DOHH2 (cell line): Measurements from ENCODE around the gene CD58.

Source experiments
- H3F3A ChIP-seq: fragments of 200-600 bp; sonication (generic), shearing (Covaris generic); 2 replicates; pipeline ENCODE4 v1.6.0; 2016; ENCODE audit warnings: antibody characterized with exemption, mild to moderate bottlenecking; ENCODE audit not compliant: control insufficient read depth, insufficient read depth
- H3K27ac ChIP-seq: fragments of 200-600 bp; sonication (generic); 2 replicates; pipeline ENCODE4 v1.5.1; 2014; ENCODE audit warnings: low read depth, mild to moderate bottlenecking, low read length, moderate library complexity
- H3K27me3 ChIP-seq: fragments of 200-600 bp; sonication (generic); 2 replicates; pipeline ENCODE4 v1.6.1; 2014; ENCODE audit warnings: mild to moderate bottlenecking, low read length, mixed read lengths; ENCODE audit not compliant: control insufficient read depth
- H3K36me3 ChIP-seq: fragments of 200-600 bp; sonication (generic); 2 replicates; pipeline ENCODE4 v1.6.1; 2014; ENCODE audit warnings: mild to moderate bottlenecking, low read length, moderate library complexity, mixed read lengths; ENCODE audit not compliant: control insufficient read depth
- H3K4me1 ChIP-seq: fragments of 200-600 bp; sonication (generic); 2 replicates; pipeline ENCODE4 v1.6.1; 2014; ENCODE audit warnings: mild to moderate bottlenecking, low read length, mixed read lengths; ENCODE audit not compliant: control insufficient read depth
- H3K4me2 ChIP-seq: fragments of 200-600 bp; sonication (generic); 2 replicates; pipeline ENCODE4 v1.6.0; 2014; ENCODE audit warnings: mild to moderate bottlenecking, low read length, moderate library complexity
- H3K4me3 ChIP-seq: fragments of 200-600 bp; sonication (generic); 2 replicates; pipeline ENCODE4 v1.5.1; 2014; ENCODE audit warnings: mild to moderate bottlenecking, low read length, mixed read lengths
- H3K79me2 ChIP-seq: fragments of 200-600 bp; sonication (generic); 2 replicates; pipeline ENCODE4 v1.6.1; 2014; ENCODE audit warnings: mild to moderate bottlenecking, low read length, mixed read lengths; ENCODE audit not compliant: control insufficient read depth
- H3K9me2 ChIP-seq: fragments of 200-600 bp; sonication (generic); replicated peaks from 2 replicates; pipeline ENCODE4 v1.6.1; 2014; ENCODE audit warnings: mild to moderate bottlenecking, low read length, mixed read lengths; ENCODE audit not compliant: control insufficient read depth
- H3K9me3 ChIP-seq: fragments of 200-600 bp; sonication (generic); 2 replicates; pipeline ENCODE4 v1.6.1; 2014; ENCODE audit warnings: antibody characterized with exemption, low read length, mixed read lengths; ENCODE audit not compliant: control insufficient read depth, insufficient read depth
- H4K20me1 ChIP-seq: fragments of 200-600 bp; sonication (generic); 2 replicates; pipeline ENCODE4 v1.6.0; 2014; ENCODE audit warnings: low read depth, mild to moderate bottlenecking, antibody characterized with exemption, low read length, moderate library complexity; ENCODE audit not compliant: control insufficient read depth, insufficient read depth
- EZH2phosphoT487 ChIP-seq: fragments of 200-600 bp; sonication (generic); IDR thresholded peaks from 2 replicates; pipeline ENCODE4 v1.6.1; 2017; ENCODE audit warnings: borderline replicate concordance, mild to moderate bottlenecking, antibody characterized with exemption, low read length, moderate library complexity, mixed read lengths
- TF ChIP-seq, protein P1 (sequence below): fragments of 200-600 bp; sonication (generic); IDR thresholded peaks from one replicate; pipeline ENCODE4 v1.5.1; 2014; ENCODE audit warnings: antibody characterized with exemption, mild to moderate bottlenecking, low read depth, low read length; ENCODE audit not compliant: poor library complexity, severe bottlenecking

The CD58 gene

DNA sequence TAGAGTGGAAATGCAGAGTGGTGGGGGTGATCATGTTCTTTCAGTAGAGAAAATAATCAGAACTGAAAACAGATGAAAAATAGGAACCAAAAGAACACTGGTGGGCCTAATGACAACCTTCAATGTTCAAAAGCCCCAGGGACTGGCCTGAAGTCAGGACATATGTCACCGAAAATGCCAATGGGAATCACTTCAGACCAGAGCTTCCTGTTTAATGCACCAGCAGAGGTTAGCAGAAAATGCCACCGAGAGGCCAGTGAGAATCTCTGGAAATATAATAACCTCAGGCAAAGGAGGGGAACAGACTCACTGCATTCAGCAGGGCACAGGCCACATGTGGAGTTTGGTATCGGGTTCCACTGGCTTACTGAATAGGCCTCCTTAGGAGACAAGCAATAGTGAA lies 15.9 kb upstream of the CD58 start:
- Histone ChIP-seq H3K79me2 (no peaks in the 10 kb centered on the region), H3K9me3 (no peaks in the 10 kb centered on the region), H3K4me2 (no peak overlapping the region), H3K27ac (no peak overlapping the region), H3K4me3 (no peak overlapping the region), H4K20me1 (no peaks in the 10 kb centered on the region), H3K27me3 (no peaks in the 10 kb centered on the region), H3K4me1 (no peaks in the 10 kb centered on the region), H3K9me2 (no peaks in the 10 kb centered on the region), H3K36me3 (no peaks in the 10 kb centered on the region), H3F3A (no peaks in the 10 kb centered on the region)
- TF ChIP-seq EZH2phosphoT487, result no peak
- TF ChIP-seq, protein P1, sequence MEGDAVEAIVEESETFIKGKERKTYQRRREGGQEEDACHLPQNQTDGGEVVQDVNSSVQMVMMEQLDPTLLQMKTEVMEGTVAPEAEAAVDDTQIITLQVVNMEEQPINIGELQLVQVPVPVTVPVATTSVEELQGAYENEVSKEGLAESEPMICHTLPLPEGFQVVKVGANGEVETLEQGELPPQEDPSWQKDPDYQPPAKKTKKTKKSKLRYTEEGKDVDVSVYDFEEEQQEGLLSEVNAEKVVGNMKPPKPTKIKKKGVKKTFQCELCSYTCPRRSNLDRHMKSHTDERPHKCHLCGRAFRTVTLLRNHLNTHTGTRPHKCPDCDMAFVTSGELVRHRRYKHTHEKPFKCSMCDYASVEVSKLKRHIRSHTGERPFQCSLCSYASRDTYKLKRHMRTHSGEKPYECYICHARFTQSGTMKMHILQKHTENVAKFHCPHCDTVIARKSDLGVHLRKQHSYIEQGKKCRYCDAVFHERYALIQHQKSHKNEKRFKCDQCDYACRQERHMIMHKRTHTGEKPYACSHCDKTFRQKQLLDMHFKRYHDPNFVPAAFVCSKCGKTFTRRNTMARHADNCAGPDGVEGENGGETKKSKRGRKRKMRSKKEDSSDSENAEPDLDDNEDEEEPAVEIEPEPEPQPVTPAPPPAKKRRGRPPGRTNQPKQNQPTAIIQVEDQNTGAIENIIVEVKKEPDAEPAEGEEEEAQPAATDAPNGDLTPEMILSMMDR, result no peak

DNA sequence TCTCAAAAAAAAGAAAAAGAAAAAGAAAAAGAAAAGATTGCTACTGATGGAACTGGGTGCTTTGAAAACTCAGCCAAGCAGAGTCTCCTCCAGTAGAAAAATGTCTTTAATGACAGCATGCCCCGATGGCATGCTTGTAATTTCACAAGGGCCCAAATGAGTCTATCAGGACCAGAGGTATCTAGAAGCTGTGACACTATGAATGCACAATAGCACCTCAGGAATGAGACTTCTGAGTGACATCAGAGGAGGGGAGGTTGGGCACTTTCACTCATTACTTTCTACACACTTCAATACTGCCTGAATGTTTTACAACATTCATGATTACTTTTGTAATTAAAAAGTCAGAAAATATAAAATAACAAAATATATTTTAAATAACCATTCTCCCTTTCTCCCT lies 15.1 kb upstream of the CD58 start:
- Histone ChIP-seq H3K36me3 (no peaks in the 10 kb centered on the region), H3F3A (no peaks in the 10 kb centered on the region), H4K20me1 (no peaks in the 10 kb centered on the region), H3K27me3 (no peaks in the 10 kb centered on the region), H3K79me2 (no peaks in the 10 kb centered on the region), H3K4me1 (no peaks in the 10 kb centered on the region), H3K4me3 (no peak overlapping the region), H3K9me2 (no peaks in the 10 kb centered on the region), H3K4me2 (no peak overlapping the region), H3K9me3 (no peaks in the 10 kb centered on the region), H3K27ac (no peak overlapping the region)
- no peak for TF ChIP-seq EZH2phosphoT487
- TF ChIP-seq, protein P1, result no peak

DNA sequence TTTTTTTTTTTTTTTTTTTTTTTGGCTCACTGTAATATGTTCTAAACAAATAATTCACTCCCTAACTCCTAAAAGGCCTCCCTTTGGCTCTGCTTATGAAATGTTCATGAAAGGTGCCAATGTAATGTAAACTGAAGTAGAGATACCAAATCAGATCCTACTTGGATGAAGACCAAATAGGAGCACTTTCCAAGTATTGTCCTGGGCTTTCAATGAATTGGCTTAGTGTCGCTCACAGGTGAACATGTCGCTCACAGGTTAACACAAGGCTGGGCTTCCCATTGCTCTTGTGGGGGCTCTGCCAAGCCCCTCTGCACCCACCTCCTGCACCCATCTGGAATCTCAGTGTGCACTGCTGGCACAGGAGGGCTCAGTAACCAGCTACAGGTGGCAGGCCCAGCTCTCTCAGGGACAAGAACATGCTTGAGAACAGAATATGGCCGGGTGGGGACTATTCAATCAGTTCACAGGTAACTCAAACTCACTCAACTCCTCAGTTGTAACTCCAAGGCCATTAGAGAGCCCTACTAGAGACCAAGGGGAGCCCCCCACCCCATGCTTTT lies 10.6 kb upstream of the CD58 start:
- TF ChIP-seq, protein P1, result no peak
- no peak for TF ChIP-seq EZH2phosphoT487
- H3K4me2 ChIP-seq, result no peak overlapping the region
- no peaks in the 10 kb centered on the region for H4K20me1 ChIP-seq
- H3K27ac ChIP-seq, result no peak overlapping the region
- H3K4me1 ChIP-seq, result no peaks in the 10 kb centered on the region
- no peak overlapping the region for H3K4me3 ChIP-seq
- no peaks in the 10 kb centered on the region for H3K9me2 ChIP-seq
- H3K79me2 ChIP-seq, result no peaks in the 10 kb centered on the region
- no peaks in the 10 kb centered on the region for H3K9me3 ChIP-seq
- peaks cover 3% of the 10 kb centered on the region; the same call in 1 of the 2 replicates for H3K27me3 ChIP-seq
- no peaks in the 10 kb centered on the region for H3F3A ChIP-seq
- H3K36me3 ChIP-seq, result no peaks in the 10 kb centered on the region
